ENCODE data around the gene SUCLG1. TPM values are rescaled to one million over a fixed set of nuclear protein-coding genes. Genes with fewer than 3 reads are reported as not detected.

Gene SUCLG1
- polyA plus RNA-seq, 1 experiment, result 73.9 TPM

GRCh38 chr2:84425310-84425709, 33.8 kb downstream of the SUCLG1 start:
- Histone ChIP-seq H3K4me3 (ENCODE audit: low read depth, low read length) (no peak overlapping the region), H3K27ac (ENCODE audit: low read depth, low read length) (no peak overlapping the region), H3K27me3 (ENCODE audit: control insufficient read depth, insufficient read depth, low read length) (no peaks in the 10 kb centered on the region), H3K9me3 (ENCODE audit: control insufficient read depth, insufficient read depth, low read length) (no peaks in the 10 kb centered on the region)
- CTCF ChIA-PET, result interaction anchor here (2.3 to 3.1 kb wide), 2 partner anchors 111 to 403 kb away, joined by 12 to 22 read pairs; no protein-coding TSS in a partner anchor
- no peak for DNase-seq (ENCODE audit: low read depth, low spot score)
- POLR2A ChIA-PET, result no interaction called here
- TF ChIP-seq CTCF (IDR thresholded peaks at IDR 0.05; ENCODE audit: low read depth, low read length), result no peak

- H3K9me3 ChIP-seq (ENCODE audit: control insufficient read depth, insufficient read depth, low read length), result no peaks in the 10 kb centered on the region
- DNase-seq (ENCODE audit: low read depth, low spot score), result no peak
- H3K27me3 ChIP-seq (ENCODE audit: control insufficient read depth, insufficient read depth, low read length), result no peaks in the 10 kb centered on the region
- H3K27ac ChIP-seq (ENCODE audit: low read depth, low read length), result no peak overlapping the region
- CTCF ChIA-PET, result interaction anchor here (0.7 to 3.1 kb wide), 4 partner anchors 30 to 401 kb away, joined by 3 to 22 read pairs (median 8); no protein-coding TSS in a partner anchor
- peak; percentile 67 for TF ChIP-seq CTCF (IDR thresholded peaks at IDR 0.05; ENCODE audit: low read depth, low read length)
- no peak overlapping the region for H3K4me3 ChIP-seq (ENCODE audit: low read depth, low read length)
- POLR2A ChIA-PET, result no interaction called here
These were observed 34.9 kb downstream of the SUCLG1 start for GRCh38 chr2:84424152-84424551.

- DNase-seq (ENCODE audit: low read depth, low spot score), result no peak
- H3K27me3 ChIP-seq (ENCODE audit: control insufficient read depth, insufficient read depth, low read length), result no peaks in the 10 kb centered on the region
- no peak overlapping the region for H3K27ac ChIP-seq (ENCODE audit: low read depth, low read length)
- H3K4me3 ChIP-seq (ENCODE audit: low read depth, low read length), result no peak overlapping the region
- no peaks in the 10 kb centered on the region for H3K9me3 ChIP-seq (ENCODE audit: control insufficient read depth, insufficient read depth, low read length)
- TF ChIP-seq CTCF (IDR thresholded peaks at IDR 0.05; ENCODE audit: low read depth, low read length), result no peak
- ChIA-PET CTCF (interaction anchor here (0.6 to 1.2 kb wide), 3 partner anchors 107 to 399 kb away, joined by 3 to 4 read pairs (median 3); no protein-coding TSS in a partner anchor), POLR2A (no interaction called here)
These were observed 37.3 kb downstream of the SUCLG1 start for GRCh38 chr2:84421791-84422190.

- no peaks in the 10 kb centered on the region for H3K9me3 ChIP-seq (ENCODE audit: control insufficient read depth, insufficient read depth, low read length)
- CTCF ChIA-PET, result no interaction called here
- DNase-seq (ENCODE audit: low read depth, low spot score), result no peak
- H3K4me3 ChIP-seq (ENCODE audit: low read depth, low read length), result no peak overlapping the region
- no peaks in the 10 kb centered on the region for H3K27me3 ChIP-seq (ENCODE audit: control insufficient read depth, insufficient read depth, low read length)
- H3K27ac ChIP-seq (ENCODE audit: low read depth, low read length), result no peak overlapping the region
- POLR2A ChIA-PET, result no interaction called here
- TF ChIP-seq CTCF (IDR thresholded peaks at IDR 0.05; ENCODE audit: low read depth, low read length), result no peak
These were observed 37.9 kb downstream of the SUCLG1 start for GRCh38 chr2:84421197-84421596.

GRCh38 chr2:84417453-84418145, 41.5 kb downstream of the SUCLG1 start:
- Histone ChIP-seq H3K27me3 (ENCODE audit: control insufficient read depth, insufficient read depth, low read length) (no peaks in the 10 kb centered on the region), H3K9me3 (ENCODE audit: control insufficient read depth, insufficient read depth, low read length) (no peaks in the 10 kb centered on the region), H3K4me3 (ENCODE audit: low read depth, low read length) (no peak overlapping the region), H3K27ac (ENCODE audit: low read depth, low read length) (no peak overlapping the region)
- CTCF ChIA-PET, result interaction anchor here (0.8 to 2.0 kb wide), 2 partner anchors 103 to 395 kb away, joined by 3 to 7 read pairs; no protein-coding TSS in a partner anchor
- TF ChIP-seq CTCF (IDR thresholded peaks at IDR 0.05; ENCODE audit: low read depth, low read length), result no peak
- no peak for DNase-seq (ENCODE audit: low read depth, low spot score)
- POLR2A ChIA-PET, result no interaction called here

All from AG04450 (cell line).